Liver (tissue), 9 donors: ENCODE measurements around the gene POU2AF3. TPM values are rescaled to one million over a fixed set of nuclear protein-coding genes. Genes with fewer than 3 reads are reported as not detected.

Experiments used
- DNase-seq: peaks from one replicate; pipeline ENCODE4 v3.0.0-alpha.2; 2017; ENCODE audit warnings: low spot score
- H3K27ac ChIP-seq, 2 donors: one replicate each; pipeline ENCODE4 v1.7.0; 2013; ENCODE audit warnings: inconsistent platforms in 2 of 2, low read length in 2 of 2, control low read depth in 1 of 2, low read depth in 1 of 2, mild to moderate bottlenecking in 1 of 2
- H3K27me3 ChIP-seq, 4 donors: one replicate each; pipeline versions ENCODE4 v1.6.1 to v1.7.0; 2013; ENCODE audit warnings: low read length in 3 of 4, inconsistent platforms in 1 of 4, mild to moderate bottlenecking in 1 of 4, moderate library complexity in 1 of 4; ENCODE audit not compliant: control insufficient read depth in 4 of 4, insufficient read depth in 4 of 4
- H3K36me3 ChIP-seq, 4 donors: one replicate each; pipeline versions ENCODE4 v1.6.1 to v1.7.0; 2013; ENCODE audit warnings: low read length in 3 of 4, mild to moderate bottlenecking in 3 of 4, low read depth in 1 of 4, moderate library complexity in 1 of 4; ENCODE audit not compliant: control insufficient read depth in 4 of 4, insufficient read depth in 3 of 4
- H3K4me1 ChIP-seq, 4 donors: one replicate each; pipeline versions ENCODE4 v1.6.1 to v1.7.0; 2013; ENCODE audit warnings: low read length in 3 of 4, mild to moderate bottlenecking in 3 of 4, moderate library complexity in 1 of 4; ENCODE audit not compliant: control insufficient read depth in 4 of 4, insufficient read depth in 4 of 4
- H3K4me3 ChIP-seq, 3 donors: one replicate each; pipeline versions ENCODE4 v1.6.1 to v1.7.0; 2013; ENCODE audit warnings: low read length in 3 of 3, control low read depth in 1 of 3, low read depth in 1 of 3, mild to moderate bottlenecking in 1 of 3
- H3K9ac ChIP-seq, 2 donors: one replicate each; pipeline ENCODE4 v1.7.0; 2013; ENCODE audit warnings: low read length in 2 of 2, mild to moderate bottlenecking in 2 of 2, moderate library complexity in 2 of 2, control low read depth in 1 of 2, low read depth in 1 of 2
- H3K9me3 ChIP-seq, 4 donors: one replicate each; pipeline versions ENCODE4 v1.6.1 to v1.7.0; 2013; ENCODE audit warnings: low read length in 3 of 4; ENCODE audit not compliant: control insufficient read depth in 4 of 4
- ATF3 ChIP-seq: IDR thresholded peaks from 2 replicates; pipeline ENCODE4 v1.6.1; 2016; ENCODE audit warnings: antibody characterized with exemption
- CTCF ChIP-seq: fragments of 150-350 bp; IDR thresholded peaks from 2 replicates; pipeline ENCODE4 v1.5.1; 2017; ENCODE audit warnings: improper control_type of control experiment, low read depth, low read length; ENCODE audit not compliant: missing input control
- EGR1 ChIP-seq, 2 donors: IDR thresholded peaks; 2 replicates each; pipeline ENCODE4 v1.6.1; 2016 to 2018; ENCODE audit warnings: antibody characterized with exemption in 2 of 2, low read depth in 2 of 2
- FOXA1 ChIP-seq: IDR thresholded peaks from 2 replicates; pipeline ENCODE4 v1.6.1; 2016; ENCODE audit warnings: antibody characterized with exemption
- FOXA2 ChIP-seq: IDR thresholded peaks from 2 replicates; pipeline ENCODE4 v1.6.1; 2016; ENCODE audit warnings: antibody characterized with exemption
- GABPA ChIP-seq, 2 donors: IDR thresholded peaks in 1 of 2; conservative IDR thresholded peaks in 1 of 2; 2 replicates each; pipeline ENCODE4 v1.6.1; 2016; ENCODE audit warnings: antibody characterized with exemption in 2 of 2, mild to moderate bottlenecking in 1 of 2, moderate library complexity in 1 of 2
- HNF4A ChIP-seq, 2 donors: conservative IDR thresholded peaks; 2 replicates each; pipeline ENCODE4 v1.6.1; 2016; ENCODE audit warnings: antibody characterized with exemption in 2 of 2, mild to moderate bottlenecking in 2 of 2
- HNF4G ChIP-seq: IDR thresholded peaks from 2 replicates; pipeline ENCODE4 v1.6.1; 2016; ENCODE audit warnings: antibody characterized with exemption
- JUND ChIP-seq, 2 donors: IDR thresholded peaks; 2 replicates each; pipeline ENCODE4 v1.6.1; 2016; ENCODE audit warnings: antibody characterized with exemption in 2 of 2
- MAX ChIP-seq: IDR thresholded peaks from 2 replicates; pipeline ENCODE4 v1.6.1; 2016; ENCODE audit warnings: antibody characterized with exemption
- NR2F2 ChIP-seq: IDR thresholded peaks from 2 replicates; pipeline ENCODE4 v1.6.1; 2016; ENCODE audit warnings: antibody characterized with exemption
- RAD21 ChIP-seq, 2 donors: IDR thresholded peaks; 2 replicates each; pipeline ENCODE4 v1.6.1; 2016; ENCODE audit warnings: antibody characterized with exemption in 2 of 2, mild to moderate bottlenecking in 2 of 2
- REST ChIP-seq: IDR thresholded peaks from 2 replicates; pipeline ENCODE4 v1.6.1; 2016; ENCODE audit warnings: antibody characterized with exemption, mild to moderate bottlenecking
- RXRA ChIP-seq, 2 donors: IDR thresholded peaks; 2 replicates each; pipeline ENCODE4 v1.6.1; 2017 to 2018; ENCODE audit warnings: antibody characterized with exemption in 2 of 2, mild to moderate bottlenecking in 1 of 2
- SP1 ChIP-seq: IDR thresholded peaks from 2 replicates; pipeline ENCODE4 v1.6.1; 2018; ENCODE audit warnings: antibody characterized with exemption, mild to moderate bottlenecking
- TAF1 ChIP-seq: conservative IDR thresholded peaks from 2 replicates; pipeline ENCODE4 v1.6.1; 2016; ENCODE audit warnings: antibody characterized with exemption, mild to moderate bottlenecking
- YY1 ChIP-seq: IDR thresholded peaks from 2 replicates; pipeline ENCODE4 v1.6.1; 2016; ENCODE audit warnings: antibody characterized with exemption, mild to moderate bottlenecking
- WGBS: extraction: QIAGEN DNeasy Blood & Tissue Kit; methylation state at CpG from one replicate; pipeline ENCODE4 v1.1.7; 2013; 5-methylcytosine and 5-hydroxymethylcytosine counted together
- polyA plus RNA-seq, 2 donors: library from polyadenylated mRNA; stranded (reverse) in 1 of 2; unstranded in 1 of 2; fragments of 200-250 nt in 1 of 2; fragments of >200 nt in 1 of 2; fragmentation: Nextera tagmentation in 1 of 2; extraction: Ambion mirVana in 1 of 2; gene quantifications; one replicate each; pipeline versions ENCODE4 v1.2.1 to v1.2.3, GENCODE V29; 2013 to 2015
- total RNA-seq, 2 donors: library from RNA; depleted of rRNA; stranded (reverse); fragments of >200 nt; gene quantifications; one replicate each; pipeline ENCODE4 v1.2.3, GENCODE V29; 2014
- TF ChIP-seq, protein P1 (sequence below): IDR thresholded peaks from 2 replicates; pipeline ENCODE4 v1.6.1; 2016; ENCODE audit warnings: antibody characterized with exemption
- donor health status: healthy.
- donor health status: healthy.
- donor health status: healthy.
- donor health status: healthy.
- donor health status: healthy.

Gene POU2AF3
- total and polyA plus RNA-seq, 4 donors: 0.17 to 0.68 (median 0.49) TPM

GRCh38 chr11:111353776-111354600 is 55.6 kb downstream of the POU2AF3 start (continued):
- TF ChIP-seq REST: no peak
- TF ChIP-seq GABPA (IDR thresholded peaks at IDR 0.05 in 1 of 2, conservative IDR thresholded peaks at IDR 0.05 in 1 of 2): no peak
- no peak for TF ChIP-seq JUND (IDR thresholded peaks at IDR 0.05)
- TF ChIP-seq NR2F2: no peak
- no peak for TF ChIP-seq HNF4A (conservative IDR thresholded peaks at IDR 0.05)
- no peak for TF ChIP-seq HNF4G
- no peak for TF ChIP-seq YY1

DNA sequence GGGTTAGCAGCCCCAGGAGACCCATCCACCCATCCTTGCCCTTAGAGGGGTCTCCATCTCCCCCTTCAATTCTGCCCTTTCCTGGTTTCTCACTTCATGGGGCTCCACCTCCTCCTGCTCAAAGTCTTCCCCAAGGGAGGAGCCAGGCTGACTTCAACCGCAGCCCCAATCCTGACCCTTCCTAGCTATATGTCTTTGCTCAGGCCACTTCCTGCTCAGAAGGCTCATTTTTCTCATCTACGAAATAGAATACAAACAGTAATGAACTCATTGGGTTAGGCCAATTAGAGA is 56.2 kb downstream of the POU2AF3 start:
- Histone ChIP-seq H3K4me3 (no peak overlapping the region), H3K27ac (no peak overlapping the region), H3K9me3 (no peaks in the 10 kb centered on the region), H3K36me3 (no peaks in the 10 kb centered on the region), H3K9ac (no peak overlapping the region), H3K27me3 (no peaks in the 10 kb centered on the region), H3K4me1 (peaks cover 0 to 12% (median 3%) of the 10 kb centered on the region in 4 donors)
- no peak for TF ChIP-seq HNF4A (conservative IDR thresholded peaks at IDR 0.05)
- TF ChIP-seq JUND (IDR thresholded peaks at IDR 0.05): no peak
- TF ChIP-seq RAD21 (IDR thresholded peaks at IDR 0.05): no peak
- no peak for TF ChIP-seq HNF4G
- no peak for TF ChIP-seq NR2F2
- TF ChIP-seq MAX: no peak
- TF ChIP-seq FOXA2: no peak
- no peak for TF ChIP-seq GABPA (IDR thresholded peaks at IDR 0.05 in 1 of 2, conservative IDR thresholded peaks at IDR 0.05 in 1 of 2)
- TF ChIP-seq, protein P1, sequence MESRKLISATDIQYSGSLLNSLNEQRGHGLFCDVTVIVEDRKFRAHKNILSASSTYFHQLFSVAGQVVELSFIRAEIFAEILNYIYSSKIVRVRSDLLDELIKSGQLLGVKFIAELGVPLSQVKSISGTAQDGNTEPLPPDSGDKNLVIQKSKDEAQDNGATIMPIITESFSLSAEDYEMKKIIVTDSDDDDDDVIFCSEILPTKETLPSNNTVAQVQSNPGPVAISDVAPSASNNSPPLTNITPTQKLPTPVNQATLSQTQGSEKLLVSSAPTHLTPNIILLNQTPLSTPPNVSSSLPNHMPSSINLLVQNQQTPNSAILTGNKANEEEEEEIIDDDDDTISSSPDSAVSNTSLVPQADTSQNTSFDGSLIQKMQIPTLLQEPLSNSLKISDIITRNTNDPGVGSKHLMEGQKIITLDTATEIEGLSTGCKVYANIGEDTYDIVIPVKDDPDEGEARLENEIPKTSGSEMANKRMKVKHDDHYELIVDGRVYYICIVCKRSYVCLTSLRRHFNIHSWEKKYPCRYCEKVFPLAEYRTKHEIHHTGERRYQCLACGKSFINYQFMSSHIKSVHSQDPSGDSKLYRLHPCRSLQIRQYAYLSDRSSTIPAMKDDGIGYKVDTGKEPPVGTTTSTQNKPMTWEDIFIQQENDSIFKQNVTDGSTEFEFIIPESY: no peak
- TF ChIP-seq REST: no peak
- no peak for TF ChIP-seq RXRA (IDR thresholded peaks at IDR 0.05)
- no peak for TF ChIP-seq TAF1
- TF ChIP-seq ATF3: no peak
- no peak for TF ChIP-seq FOXA1
- TF ChIP-seq YY1: no peak
- no peak for TF ChIP-seq CTCF
- no peak for TF ChIP-seq EGR1 (IDR thresholded peaks at IDR 0.05; ENCODE audit: low read depth in 2 of 2)
- no peak for TF ChIP-seq SP1
- no peak for DNase-seq
- 95% methylated on average over 2 of the region's 2 CpGs for WGBS
